K562 (cell line): ENCODE data around the gene LRRTM4. TPM values are rescaled to one million over a fixed set of nuclear protein-coding genes. Genes with fewer than 3 reads are reported as not detected.

Source experiments
- BRCA1 ChIP-seq, 2 experiments: fragments of 450-650 bp in 1 of 2; sonication (generic) in 1 of 2; formaldehyde crosslinking in 1 of 2; IDR thresholded peaks; 2 replicates each; pipeline versions ENCODE4 v1.5.0 to v1.6.1; 2017 to 2020; ENCODE audit warnings: mild to moderate bottlenecking in 1 of 2, missing genetic modification reagents in 1 of 2
- DDX20 ChIP-seq: fragments of 450-650 bp; IDR thresholded peaks from 2 replicates; pipeline ENCODE4 v1.6.1; 2016; ENCODE audit warnings: missing genetic modification characterization, low read depth, mild to moderate bottlenecking, missing compliant biosample characterization, moderate library complexity
- HDAC1 ChIP-seq, 2 experiments: fragments of 450-650 bp; IDR thresholded peaks; 2 replicates each; pipeline ENCODE4 v1.6.1; 2016 to 2017; ENCODE audit warnings: inconsistent platforms in 1 of 2, mild to moderate bottlenecking in 1 of 2, moderate library complexity in 1 of 2
- HNRNPUL1 ChIP-seq: fragments of 200-400 bp; formaldehyde crosslinking; IDR thresholded peaks from 2 replicates; pipeline ENCODE4 v1.6.1; 2017; ENCODE audit warnings: low read length
- PYGO2 ChIP-seq: fragments of 450-650 bp; IDR thresholded peaks from 2 replicates; pipeline ENCODE4 v1.6.1; 2016; ENCODE audit warnings: mild to moderate bottlenecking, missing genetic modification characterization, moderate library complexity, missing compliant biosample characterization
- RAD21 ChIP-seq, 2 experiments: fragments of 250-450 bp in 1 of 2; fragments of 450-650 bp in 1 of 2; sonication (Bioruptor Pico) in 1 of 2; formaldehyde crosslinking in 1 of 2; IDR thresholded peaks in 1 of 2; conservative IDR thresholded peaks in 1 of 2; 2 replicates each; pipeline versions ENCODE4 v1.4.0 to v1.8.0; 2020 to 2022; ENCODE audit warnings: mild to moderate bottlenecking in 2 of 2, moderate library complexity in 1 of 2
- SIN3B ChIP-seq: fragments of 450-650 bp; IDR thresholded peaks from 2 replicates; pipeline ENCODE4 v1.6.1; 2017; ENCODE audit warnings: low read depth, mild to moderate bottlenecking, moderate library complexity
- SMARCA4 ChIP-seq: fragments of 450-650 bp; IDR thresholded peaks from 2 replicates; pipeline ENCODE4 v1.6.1; 2016
- TCF7L2 ChIP-seq: fragments of 150-350 bp; IDR thresholded peaks from 2 replicates; pipeline ENCODE4 v1.6.1; 2016; ENCODE audit warnings: low read depth, mild to moderate bottlenecking, low read length, moderate library complexity
- VEZF1 ChIP-seq: fragments of 200-800 bp; sonication (Bioruptor generic); IDR thresholded peaks from 2 replicates; pipeline ENCODE4 v1.6.1; 2017; ENCODE audit warnings: missing genetic modification characterization, missing compliant biosample characterization
- ZNF133 ChIP-seq: fragments of 250-450 bp; sonication (Bioruptor Pico); IDR thresholded peaks from 2 replicates; pipeline ENCODE4 v1.4.0; 2020; ENCODE audit warnings: mild to moderate bottlenecking
- polyA plus RNA-seq, 8 experiments: library from polyadenylated mRNA; depleted of rRNA in 4 of 8; stranded (reverse) in 5 of 8; unstranded in 3 of 8; fragments of >200 nt; fragmentation: Nextera tagmentation in 2 of 8; fragmentation: Illumina TruSeq in 1 of 8; extraction: Ambion mirVana in 2 of 8; extraction: Trizol in 1 of 8; gene quantifications; 2 replicates each; pipeline versions ENCODE4 v1.2.1 to v1.2.3, GENCODE V29; 2011 to 2014; ENCODE audit warnings: inconsistent platforms in 1 of 8, missing spikeins in 1 of 8
- total RNA-seq, 7 experiments: library from RNA; depleted of rRNA in 6 of 7; stranded (reverse); fragments of >200 nt in 6 of 7; fragmentation: Illumina TruSeq in 2 of 7; extraction: Trizol in 2 of 7; gene quantifications; 2 replicates each; pipeline versions ENCODE4 v1.2.1 to v1.2.3, GENCODE V29; 2011 to 2021; ENCODE audit warnings: low replicate concordance in 1 of 7

LRRTM4 gene
- total and polyA plus RNA-seq, 9 of the 15 experiments (the other 6 are each of a cell fraction or from before 2014, with no cell fraction given) = 0.04 TPM; not detected in 6

- TF ChIP-seq DDX20 (tag) (no peak), VEZF1 (CRISPR knock-in tag) (no peak), SIN3B (no peak), HDAC1 (IDR thresholded peaks at IDR 0.05) (no peak), SMARCA4 (no peak), ZNF133 (CRISPR knock-in tag) (no peak), HNRNPUL1 (no peak), TCF7L2 (no peak), PYGO2 (tag) (no peak), RAD21 (CRISPR knock-in tag; conservative IDR thresholded peaks at IDR 0.05 in 1 of 2, IDR thresholded peaks at IDR 0.05 in 1 of 2) (no peak), BRCA1 (IDR thresholded peaks at IDR 0.05) (no peak), BRCA1 (CRISPR knock-in tag; IDR thresholded peaks at IDR 0.05) (no peak)
Observed at GRCh38 chr2:76825140-76825970, 696.8 kb downstream of the LRRTM4 start (continued).
